Lower leg skin (tissue), 3 donors: ENCODE data around the gene RTTN.

ENCODE experiments used
- POLR2A ChIP-seq, 2 donors: fragments of 450-650 bp; IDR thresholded peaks; one replicate each; pipeline ENCODE4 v1.6.1; 2016 to 2017; ENCODE audit warnings: antibody characterized with exemption in 2 of 2, mild to moderate bottlenecking in 1 of 2, moderate library complexity in 1 of 2
- TF ChIP-seq, protein P1 (sequence below), 3 donors: fragments of 450-650 bp; IDR thresholded peaks; one replicate each; pipeline ENCODE4 v1.5.1; 2016; ENCODE audit warnings: antibody characterized with exemption in 3 of 3, mild to moderate bottlenecking in 3 of 3, moderate library complexity in 2 of 3

DNA sequence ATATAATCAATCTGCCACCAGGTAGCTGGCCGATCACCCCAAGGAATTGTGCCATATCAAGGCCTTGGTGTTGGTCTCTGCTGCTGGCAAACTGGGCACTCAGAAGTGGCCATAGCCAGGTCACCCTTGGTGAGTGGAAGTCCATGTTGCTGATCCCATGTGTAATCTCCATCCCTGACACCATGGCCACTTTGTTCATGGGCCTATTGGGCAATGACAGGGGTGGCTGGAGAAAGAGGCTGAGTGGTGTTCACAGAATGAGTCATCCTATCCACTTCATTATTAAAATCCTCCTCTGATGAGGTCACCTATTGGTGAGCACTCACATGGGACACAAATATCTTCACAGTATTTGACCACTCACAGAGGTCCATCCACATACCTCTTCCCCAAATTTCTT is 231.1 kb downstream of the RTTN start:
- TF ChIP-seq, protein P1, sequence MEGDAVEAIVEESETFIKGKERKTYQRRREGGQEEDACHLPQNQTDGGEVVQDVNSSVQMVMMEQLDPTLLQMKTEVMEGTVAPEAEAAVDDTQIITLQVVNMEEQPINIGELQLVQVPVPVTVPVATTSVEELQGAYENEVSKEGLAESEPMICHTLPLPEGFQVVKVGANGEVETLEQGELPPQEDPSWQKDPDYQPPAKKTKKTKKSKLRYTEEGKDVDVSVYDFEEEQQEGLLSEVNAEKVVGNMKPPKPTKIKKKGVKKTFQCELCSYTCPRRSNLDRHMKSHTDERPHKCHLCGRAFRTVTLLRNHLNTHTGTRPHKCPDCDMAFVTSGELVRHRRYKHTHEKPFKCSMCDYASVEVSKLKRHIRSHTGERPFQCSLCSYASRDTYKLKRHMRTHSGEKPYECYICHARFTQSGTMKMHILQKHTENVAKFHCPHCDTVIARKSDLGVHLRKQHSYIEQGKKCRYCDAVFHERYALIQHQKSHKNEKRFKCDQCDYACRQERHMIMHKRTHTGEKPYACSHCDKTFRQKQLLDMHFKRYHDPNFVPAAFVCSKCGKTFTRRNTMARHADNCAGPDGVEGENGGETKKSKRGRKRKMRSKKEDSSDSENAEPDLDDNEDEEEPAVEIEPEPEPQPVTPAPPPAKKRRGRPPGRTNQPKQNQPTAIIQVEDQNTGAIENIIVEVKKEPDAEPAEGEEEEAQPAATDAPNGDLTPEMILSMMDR (IDR thresholded peaks at IDR 0.05) = no peak
- TF ChIP-seq POLR2A (IDR thresholded peaks at IDR 0.05) = no peak
